GM18517 (cell line): Measurements from ENCODE around the gene SWSAP1.

Source experiments
- ATAC-seq: cut with Tn5 transposase; IDR thresholded peaks from one replicate; pipeline ENCODE4 v1.9.1; 2021; ENCODE audit warnings: mild to moderate bottlenecking, moderate library complexity; ENCODE audit not compliant: unreplicated experiment

The SWSAP1 gene

GRCh38 chr19:11408591-11408990 lies 34.1 kb downstream of the SWSAP1 start:
- no peak for ATAC-seq

GRCh38 chr19:11410682-11411081 lies 36.2 kb downstream of the SWSAP1 start:
- ATAC-seq, result no peak

- ATAC-seq, result no peak
Measured at GRCh38 chr19:11414544-11414943, 40.1 kb downstream of the SWSAP1 start.

- ATAC-seq, result no peak
Measured at GRCh38 chr19:11416346-11417052, 42.0 kb downstream of the SWSAP1 start.

GRCh38 chr19:11418094-11418548 lies 43.7 kb downstream of the SWSAP1 start:
- ATAC-seq, result no peak

- ATAC-seq, result no peak
Measured at GRCh38 chr19:11418549-11419506, 44.4 kb downstream of the SWSAP1 start, which contains the start of gene RGL3. TSS of gene RGL3 (minus strand) at chr19:11419314. CDS start at chr19:11419278, 36 bp downstream.

- no peak for ATAC-seq
Measured at GRCh38 chr19:11420429-11421370, 46.2 kb downstream of the SWSAP1 start.

GRCh38 chr19:11421371-11422098 lies 47.1 kb downstream of the SWSAP1 start:
- peak; percentile 28 for ATAC-seq

GRCh38 chr19:11422163-11423065 lies 47.9 kb downstream of the SWSAP1 start:
- peak; percentile 59 for ATAC-seq

- no peak for ATAC-seq
Measured at GRCh38 chr19:11423164-11423790, 48.8 kb downstream of the SWSAP1 start.

- ATAC-seq, result no peak
Measured at GRCh38 chr19:11423791-11424181, 49.3 kb downstream of the SWSAP1 start.
